SK-N-SH (cell line): ENCODE results near the gene DNAH10. TPM values are rescaled to one million over a fixed set of nuclear protein-coding genes. Genes with fewer than 3 reads are reported as not detected.

Experiments
- CTCF ChIA-PET: fragments of 300-600, 350-600 bp; formaldehyde crosslinking; extraction: SDS; loops from one replicate; lab custom pipeline; 2021; lab: Yijun Ruan, JAX
- POLR2A ChIA-PET: fragments of 350-600 bp; sonication (Branson Sonifier 250); formaldehyde crosslinking; extraction: SDS; loops from one replicate; lab custom pipeline; 2020; ENCODE audit warnings: antibody characterized with exemption, inconsistent platforms; lab: Yijun Ruan, JAX
- DNase-seq: peaks from one replicate; pipeline ENCODE4 v3.0.0; 2012
- H2AFZ ChIP-seq: fragments of 200-600 bp; sonication (generic); 2 replicates; pipeline ENCODE4 v1.8.1; 2016; ENCODE audit warnings: antibody characterized with exemption, mild to moderate bottlenecking, low read depth
- H3F3A ChIP-seq: fragments of 200-600 bp; sonication (generic); replicated peaks from 2 replicates; pipeline ENCODE3; 2016; ENCODE audit warnings: antibody characterized with exemption, mild to moderate bottlenecking; ENCODE audit not compliant: insufficient read depth
- H3K27ac ChIP-seq, 2 experiments: fragments of 200-500 bp in 1 of 2; fragments of 200-600 bp in 1 of 2; sonication (Bioruptor generic) in 1 of 2; sonication (generic), shearing (Covaris generic) in 1 of 2; 2 replicates each; pipeline versions ENCODE4 v1.5.1 to v1.6.1; 2014 to 2016; ENCODE audit warnings: low read depth in 2 of 2, inconsistent platforms in 1 of 2, low read length in 1 of 2, mild to moderate bottlenecking in 1 of 2, mixed read lengths in 1 of 2
- H3K27me3 ChIP-seq: fragments of 200-600 bp; sonication (generic), shearing (Covaris generic); 2 replicates; pipeline ENCODE4 v1.6.1; 2016; ENCODE audit warnings: mixed run types; ENCODE audit not compliant: insufficient read depth
- H3K36me3 ChIP-seq, 2 experiments: fragments of 200-500 bp in 1 of 2; fragments of 200-600 bp in 1 of 2; sonication (Bioruptor generic) in 1 of 2; sonication (generic) in 1 of 2; replicated peaks in 1 of 2; 2 replicates each; pipeline versions ENCODE3 to v1.5.1; 2014 to 2016; ENCODE audit warnings: low read length in 1 of 2, mild to moderate bottlenecking in 1 of 2; ENCODE audit not compliant: insufficient read depth in 2 of 2, control insufficient read depth in 1 of 2
- H3K4me1 ChIP-seq, 2 experiments: fragments of 200-500 bp in 1 of 2; fragments of 200-600 bp in 1 of 2; sonication (Bioruptor generic) in 1 of 2; sonication (generic), shearing (Covaris generic) in 1 of 2; 2 replicates each; pipeline versions ENCODE4 v1.5.1 to v1.6.1; 2014 to 2016; ENCODE audit warnings: low read depth in 1 of 2, low read length in 1 of 2, mixed run types in 1 of 2; ENCODE audit not compliant: insufficient read depth in 2 of 2, control insufficient read depth in 1 of 2
- H3K4me2 ChIP-seq: fragments of 200-600 bp; sonication (generic), shearing (Covaris generic); 2 replicates; pipeline ENCODE4 v1.6.1; 2017; ENCODE audit warnings: mixed run types
- H3K4me3 ChIP-seq, 2 experiments: fragments of 200-500 bp in 1 of 2; fragments of 200-600 bp in 1 of 2; sonication (Bioruptor generic) in 1 of 2; sonication (generic), shearing (Covaris generic) in 1 of 2; 2 replicates each; pipeline versions ENCODE4 v1.5.1 to v1.8.1; 2014 to 2016; ENCODE audit warnings: low read depth in 2 of 2, inconsistent platforms in 1 of 2, low read length in 1 of 2, mild to moderate bottlenecking in 1 of 2, mixed read lengths in 1 of 2, moderate library complexity in 1 of 2
- H3K79me2 ChIP-seq: fragments of 200-600 bp; sonication (generic); 2 replicates; pipeline ENCODE4 v1.8.1; 2017; ENCODE audit warnings: mild to moderate bottlenecking; ENCODE audit not compliant: insufficient read depth
- H3K9ac ChIP-seq: fragments of 200-600 bp; sonication (generic); 2 replicates; pipeline ENCODE4 v1.6.1; 2017; ENCODE audit warnings: mixed run types
- H3K9me2 ChIP-seq: fragments of 200-600 bp; sonication (generic); 2 replicates; pipeline ENCODE4 v1.6.1; 2017; ENCODE audit warnings: mixed run types
- H3K9me3 ChIP-seq: fragments of 200-600 bp; sonication (generic); 2 replicates; pipeline ENCODE4 v1.6.1; 2017; ENCODE audit warnings: mixed run types, mild to moderate bottlenecking, moderate library complexity
- H4K20me1 ChIP-seq: fragments of 200-600 bp; sonication (generic); 2 replicates; pipeline ENCODE4 v1.6.1; 2017; ENCODE audit warnings: mild to moderate bottlenecking, mixed run types; ENCODE audit not compliant: insufficient read depth
- EP300 ChIP-seq, 2 experiments: IDR thresholded peaks; 2 replicates each; pipeline versions ENCODE4 v1.4.0 to v1.6.1; 2012; ENCODE audit warnings: borderline replicate concordance in 1 of 2, low read depth in 1 of 2, low read length in 1 of 2
- FOSL2 ChIP-seq: IDR thresholded peaks from 2 replicates; pipeline ENCODE4 v1.4.0; 2012; ENCODE audit warnings: low read depth, mild to moderate bottlenecking, moderate library complexity, borderline replicate concordance
- FOXJ3 ChIP-seq: sonication (generic); formaldehyde crosslinking; IDR thresholded peaks from 2 replicates; pipeline ENCODE4 v1.5.1; 2020; ENCODE audit warnings: mild to moderate bottlenecking, missing genetic modification reagents
- FOXM1 ChIP-seq: IDR thresholded peaks from 2 replicates; pipeline ENCODE4 v1.4.0; 2012; ENCODE audit warnings: low read depth, mild to moderate bottlenecking
- GATA2 ChIP-seq: sonication (generic); formaldehyde crosslinking; IDR thresholded peaks from 2 replicates; pipeline ENCODE4 v1.5.0; 2020; ENCODE audit warnings: mild to moderate bottlenecking, missing genetic modification reagents
- MXI1 ChIP-seq: IDR thresholded peaks from 2 replicates; pipeline ENCODE4 v1.6.1; 2012; ENCODE audit warnings: mild to moderate bottlenecking, low read depth, low read length, improper control_type of control experiment
- PBX3 ChIP-seq: IDR thresholded peaks from 2 replicates; pipeline ENCODE4; 2012
- RXRA ChIP-seq: IDR thresholded peaks from 2 replicates; pipeline ENCODE4 v1.4.0; 2012; ENCODE audit warnings: low read depth, mild to moderate bottlenecking, borderline replicate concordance
- SIN3A ChIP-seq: IDR thresholded peaks from 2 replicates; pipeline ENCODE4 v1.6.1; 2012; ENCODE audit warnings: low read depth, mild to moderate bottlenecking, low read length, moderate library complexity, borderline replicate concordance
- USF2 ChIP-seq: fragments of 150-350 bp; IDR thresholded peaks from 2 replicates; pipeline ENCODE4 v1.6.1; 2017; ENCODE audit warnings: antibody characterized with exemption, low read length, low read depth, borderline replicate concordance
- WGBS: methylation state at CpG from one replicate; pipeline ENCODE4 v1.1.6; 2017; ENCODE audit warnings: low lambda C conversion rate; 5-methylcytosine and 5-hydroxymethylcytosine counted together
- polyA plus RNA-seq, 3 experiments: library from polyadenylated mRNA; depleted of rRNA; stranded (reverse); fragments of >200 nt; gene quantifications; 2 replicates each; pipeline ENCODE4 v1.2.3, GENCODE V29; 2012

Gene DNAH10
- polyA plus RNA-seq, 1 of the 3 experiments (the other 2 are of a cell fraction): 0.13 TPM

- TF ChIP-seq RXRA (no peak), GATA2 (CRISPR knock-in tag) (no peak), EP300 (IDR thresholded peaks at IDR 0.05; ENCODE audit: borderline replicate concordance in 1 of 2, low read depth in 1 of 2, low read length in 1 of 2) (no peak), SIN3A (no peak)
Measured at GRCh38 chr12:123936471-123936870, 174.4 kb downstream of the DNAH10 start (continued).

- H3K4me2 ChIP-seq: no peak overlapping the region
- TF ChIP-seq GATA2 (CRISPR knock-in tag) (no peak), FOXM1 (no peak), SIN3A (no peak), USF2 (no peak)
- no peaks in the 10 kb centered on the region for H3F3A ChIP-seq
- peaks cover 10 to 45% of the 10 kb centered on the region in 2 experiments for H3K36me3 ChIP-seq
- no peak for DNase-seq
- WGBS: 95% methylated on average over 44 of the region's 46 CpGs
- no peaks in the 10 kb centered on the region for H3K9me2 ChIP-seq
- H3K4me1 ChIP-seq: no peaks in the 10 kb centered on the region
- no peaks in the 10 kb centered on the region for H4K20me1 ChIP-seq
- no peak overlapping the region for H3K9ac ChIP-seq
- H3K79me2 ChIP-seq: no peaks in the 10 kb centered on the region
- no peak overlapping the region for H3K27ac ChIP-seq
- no peaks in the 10 kb centered on the region for H3K9me3 ChIP-seq
- no peak overlapping the region for H3K4me3 ChIP-seq
- CTCF ChIA-PET: interaction anchor here (1.6 kb wide), 1 partner anchor 24 kb away, joined by 5 read pairs; no protein-coding TSS in a partner anchor
- POLR2A ChIA-PET: no interaction called here
- H3K27me3 ChIP-seq: no peaks in the 10 kb centered on the region
- no peak overlapping the region for H2AFZ ChIP-seq
Measured at GRCh38 chr12:123936956-123937706, 175.0 kb downstream of the DNAH10 start.

GRCh38 chr12:123937707-123938591, 175.8 kb downstream of the DNAH10 start:
- Histone ChIP-seq H3K4me1 (no peaks in the 10 kb centered on the region), H3K4me2 (no peak overlapping the region), H3K27ac (no peak overlapping the region), H3K79me2 (no peaks in the 10 kb centered on the region), H3F3A (no peaks in the 10 kb centered on the region), H3K9ac (no peak overlapping the region), H4K20me1 (no peaks in the 10 kb centered on the region), H3K4me3 (no peak overlapping the region), H3K9me2 (no peaks in the 10 kb centered on the region), H3K36me3 (peaks cover 15 to 53% of the 10 kb centered on the region in 2 experiments), H3K9me3 (no peaks in the 10 kb centered on the region), H2AFZ (no peak overlapping the region), H3K27me3 (no peaks in the 10 kb centered on the region)
- TF ChIP-seq FOSL2 (no peak), PBX3 (no peak), FOXM1 (no peak), FOXJ3 (no peak), MXI1 (no peak)
- POLR2A ChIA-PET: no interaction called here
- 91% methylated on average over 16 of the region's 16 CpGs for WGBS
- no peak for DNase-seq
- CTCF ChIA-PET: interaction anchor here (0.6 to 1.8 kb wide), 6 partner anchors 10 to 23 kb away, joined by 3 to 7 read pairs (median 4); no protein-coding TSS in a partner anchor
